ENCODE data around the gene PMEL.
A peak's percentile ranks its signal among the peaks of the same experiment; 100 is the strongest.
"Not testable (repeated sequence)": the region's sequence is repeated elsewhere in the genome, so short reads cannot be mapped to it uniquely, and the experiment has no call there.

The PMEL gene

DNA sequence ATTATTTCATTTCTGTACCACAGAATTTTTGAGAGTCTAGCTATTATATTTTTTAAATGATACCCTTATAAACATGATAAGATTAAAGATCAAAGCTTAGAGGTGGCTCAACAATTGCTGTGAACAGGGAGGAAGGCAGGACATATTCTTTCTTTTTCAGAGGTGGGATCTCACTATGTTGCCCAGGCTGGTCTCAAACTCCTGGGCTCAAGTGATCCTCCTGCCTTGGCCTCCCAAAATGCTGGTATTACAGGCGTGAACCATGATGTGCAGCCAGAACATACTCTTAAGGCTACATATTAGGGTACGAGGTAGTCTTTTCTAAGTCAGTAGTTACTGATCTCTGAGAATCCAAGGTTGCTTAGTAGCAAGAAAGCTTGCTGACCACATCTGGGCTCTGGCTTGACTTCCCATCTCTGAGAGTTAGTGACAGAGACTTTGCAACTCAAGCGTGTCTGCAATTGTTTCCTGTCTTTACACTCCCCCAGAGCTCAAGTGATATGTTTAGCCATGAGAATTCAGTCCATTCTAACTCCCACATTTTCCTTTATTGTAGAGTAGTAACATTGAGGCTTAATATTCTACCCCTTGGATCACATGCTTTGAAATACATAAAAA, 16.6 kb upstream of the PMEL start:
- peak; percentile 59 for DNase-seq

DNA sequence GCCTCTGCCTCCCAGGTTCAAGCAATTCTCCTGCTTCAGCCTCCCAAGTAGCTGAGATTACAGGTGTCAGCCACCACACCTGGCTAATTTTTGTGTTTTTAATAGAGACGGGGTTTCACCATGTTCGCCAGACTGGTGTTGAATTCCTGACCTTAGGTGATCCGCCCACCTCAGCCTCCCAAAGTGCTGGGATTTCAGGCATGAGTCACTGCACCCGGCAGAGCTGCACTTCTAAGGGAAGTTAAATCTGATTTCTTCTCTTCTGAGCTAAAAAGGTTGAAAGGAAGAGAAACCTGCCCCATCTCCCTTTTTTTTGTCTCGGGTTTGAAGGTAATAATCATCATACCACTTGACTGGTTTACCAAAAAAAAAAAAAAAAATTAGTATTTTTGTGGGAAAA, 16.0 kb upstream of the PMEL start:
- not testable (repeated sequence) for DNase-seq

DNA sequence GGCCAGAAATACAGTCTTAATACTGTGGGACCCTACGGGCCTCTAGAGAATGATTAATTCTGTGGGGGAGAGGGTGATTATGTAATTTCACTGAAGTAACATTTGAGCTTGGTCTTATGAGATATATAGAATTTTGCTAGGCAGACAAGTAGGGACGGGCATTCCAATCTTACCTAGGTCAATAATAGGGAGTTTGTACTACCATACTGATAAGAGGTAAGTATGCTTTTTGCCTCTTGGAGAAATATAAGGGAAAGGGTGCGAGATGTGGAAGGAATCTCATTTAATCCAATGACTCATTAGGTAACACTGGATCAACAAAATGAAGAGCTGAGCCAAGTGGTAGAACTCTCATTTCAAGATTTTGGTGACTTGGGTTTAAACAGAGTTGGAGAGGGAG, 13.2 kb upstream of the PMEL start:
- DNase-seq: no peak

DNA sequence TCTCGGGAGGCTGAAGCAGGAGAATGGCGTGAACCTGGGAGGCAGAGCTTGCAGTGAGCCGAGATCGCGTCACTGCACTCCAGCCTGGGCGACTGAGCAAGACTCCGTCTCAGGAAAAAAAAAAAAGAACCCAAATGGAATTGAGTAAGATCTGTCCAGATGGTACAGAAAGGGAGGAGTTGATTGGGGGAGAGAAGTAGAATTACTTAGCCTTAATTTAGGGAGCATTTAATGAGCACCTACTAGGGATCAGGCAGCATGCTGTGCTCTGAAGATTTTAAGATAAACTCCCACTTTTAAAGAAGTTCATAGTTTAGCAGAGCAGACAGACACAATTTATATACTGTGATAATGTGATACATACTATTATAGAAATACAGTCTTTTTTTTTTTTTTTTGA, 12.6 kb upstream of the PMEL start:
- DNase-seq: no peak

DNA sequence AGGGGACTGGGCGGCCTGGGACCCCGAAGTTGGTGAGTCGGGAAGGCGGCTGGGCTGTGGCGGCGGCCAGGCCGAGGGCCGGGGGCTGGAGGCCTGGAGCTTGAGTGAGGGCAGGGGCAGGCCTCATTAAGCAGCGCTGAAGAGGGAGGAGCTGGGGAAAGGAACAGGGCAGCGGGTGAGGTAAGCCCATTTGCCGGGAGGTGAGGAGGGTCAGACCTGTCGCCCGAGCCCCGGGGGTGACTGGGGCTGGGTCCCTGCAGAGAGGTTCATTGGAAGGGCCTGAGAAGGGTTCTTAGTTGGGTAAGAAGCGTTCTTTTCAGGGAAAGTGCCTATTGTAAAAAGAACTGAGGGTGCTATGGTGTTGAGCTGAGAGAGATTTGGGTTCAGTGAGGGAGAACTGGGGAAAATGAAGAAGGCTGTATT, 8.5 kb upstream of the PMEL start:
- DNase-seq: peak; percentile 71

DNA sequence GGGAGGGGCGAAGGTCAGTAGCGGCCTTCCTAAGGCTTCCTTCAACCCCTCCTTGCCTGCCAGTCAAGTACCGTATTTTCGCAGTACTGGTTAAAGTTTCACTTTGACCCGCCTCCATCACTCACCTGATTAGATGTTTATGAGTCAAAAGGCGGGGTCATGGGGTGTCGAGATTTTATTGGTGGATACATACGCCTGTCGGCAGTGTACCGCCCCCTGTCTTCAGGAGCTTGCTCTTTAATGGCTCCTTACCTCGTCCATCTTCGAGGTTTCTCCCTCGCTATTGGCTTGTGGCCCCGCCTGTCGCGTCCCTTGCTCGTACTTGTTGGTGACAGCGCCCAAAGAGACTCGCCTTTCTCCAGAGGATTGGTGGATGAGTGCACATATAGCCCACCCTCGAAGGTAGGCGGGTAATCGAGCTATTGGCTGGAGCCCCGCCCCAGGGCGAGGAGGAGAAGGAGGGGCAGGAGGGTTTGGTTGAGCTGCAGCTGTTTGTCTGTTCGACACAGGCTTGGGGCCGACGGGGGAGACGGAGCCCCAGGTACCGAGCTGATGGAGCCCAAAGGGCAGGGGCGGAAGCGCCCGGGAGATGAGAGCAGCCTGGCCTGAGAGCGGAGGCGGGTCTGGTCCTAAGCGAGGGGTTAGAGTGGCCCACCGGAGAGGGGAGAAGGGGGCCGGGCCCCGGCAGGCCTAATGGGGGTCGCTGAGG, 7.9 kb upstream of the PMEL start, which contains the start of gene RAB5B:
TSS of gene RAB5B (plus strand) at position 480 of the 709 bp plus-strand sequence. CDS start 12,883 bp downstream, outside the sequence.
- peak; percentile 100 for DNase-seq

DNA sequence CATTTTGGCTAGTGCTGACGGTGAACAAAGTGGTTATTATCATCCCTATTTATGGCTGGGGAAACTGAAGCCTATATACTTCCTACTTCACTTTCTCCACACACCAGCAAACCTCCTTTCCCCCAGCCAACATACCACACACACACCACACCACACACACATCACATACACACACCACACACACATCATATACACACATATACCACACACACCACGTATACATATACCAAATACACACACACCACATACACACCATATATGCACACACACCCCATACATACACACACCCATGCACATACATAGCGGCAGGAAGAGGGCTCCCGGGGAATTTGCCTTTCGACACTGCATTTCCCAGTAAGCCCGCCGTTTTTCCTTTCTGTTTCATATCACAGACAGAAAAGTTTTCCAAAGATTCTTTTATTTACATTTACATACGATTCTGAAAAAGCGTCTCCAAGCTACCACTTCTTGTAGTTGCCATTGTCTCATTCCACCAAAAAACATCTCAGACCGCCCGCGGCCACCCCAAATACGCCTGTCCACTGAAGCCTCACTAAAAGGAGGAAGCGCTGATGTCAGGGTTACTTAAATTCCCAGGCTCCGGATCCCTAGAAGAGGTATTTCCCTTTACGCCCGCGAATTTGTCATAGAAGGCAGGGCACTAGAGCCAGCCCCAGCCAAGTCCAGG, 7.2 kb upstream of the PMEL start:
- peak; percentile 52 for DNase-seq

DNA sequence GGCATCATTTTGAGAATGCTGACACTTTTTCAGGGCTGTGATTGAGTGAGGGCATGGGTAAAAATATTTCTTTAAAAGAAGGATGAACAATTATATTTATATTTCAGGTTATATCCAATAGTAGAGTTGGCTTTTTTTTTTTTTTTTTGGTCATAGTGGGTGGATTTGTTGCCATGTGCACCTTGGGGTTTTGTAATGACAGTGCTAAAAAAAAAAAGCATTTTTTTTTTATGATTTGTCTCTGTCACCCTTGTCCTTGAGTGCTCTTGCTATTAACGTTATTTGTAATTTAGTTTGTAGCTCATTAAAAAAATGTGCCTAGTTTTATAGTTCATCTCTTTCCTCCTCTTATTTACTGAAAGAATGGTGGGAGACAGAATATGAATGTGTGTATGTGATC, 6.6 kb upstream of the PMEL start:
- DNase-seq: peak; percentile 19

DNA sequence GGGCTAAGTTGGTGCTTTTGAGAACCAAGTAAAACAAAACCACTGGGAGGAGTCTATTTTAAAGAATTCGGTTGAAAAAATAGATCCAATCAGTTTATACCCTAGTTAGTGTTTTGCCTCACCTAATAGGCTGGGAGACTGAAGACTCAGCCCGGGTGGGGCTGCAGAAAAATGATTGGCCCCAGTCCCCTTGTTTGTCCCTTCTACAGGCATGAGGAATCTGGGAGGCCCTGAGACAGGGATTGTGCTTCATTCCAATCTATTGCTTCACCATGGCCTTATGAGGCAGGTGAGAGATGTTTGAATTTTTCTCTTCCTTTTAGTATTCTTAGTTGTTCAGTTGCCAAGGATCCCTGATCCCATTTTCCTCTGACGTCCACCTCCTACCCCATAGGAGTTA, 6.2 kb upstream of the PMEL start:
- DNase-seq: peak; percentile 57

DNA sequence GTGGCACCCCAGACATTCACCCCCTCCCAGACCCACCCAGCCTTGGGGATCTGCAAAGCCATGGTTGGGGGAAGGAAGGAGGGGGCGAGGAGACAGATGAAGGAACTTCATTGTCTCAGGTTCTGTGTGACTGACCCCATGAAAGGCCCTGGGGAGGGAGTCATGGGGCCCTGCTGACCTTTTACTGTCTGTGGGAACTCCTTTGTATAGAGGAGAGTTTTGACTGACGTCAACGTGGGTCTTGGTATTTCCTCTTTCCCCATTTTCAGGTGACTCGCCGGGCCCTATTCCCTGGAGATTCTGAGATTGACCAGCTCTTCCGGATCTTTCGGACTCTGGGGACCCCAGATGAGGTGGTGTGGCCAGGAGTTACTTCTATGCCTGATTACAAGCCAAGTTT, 4.9 kb upstream of the PMEL start:
- DNase-seq: no peak

DNA sequence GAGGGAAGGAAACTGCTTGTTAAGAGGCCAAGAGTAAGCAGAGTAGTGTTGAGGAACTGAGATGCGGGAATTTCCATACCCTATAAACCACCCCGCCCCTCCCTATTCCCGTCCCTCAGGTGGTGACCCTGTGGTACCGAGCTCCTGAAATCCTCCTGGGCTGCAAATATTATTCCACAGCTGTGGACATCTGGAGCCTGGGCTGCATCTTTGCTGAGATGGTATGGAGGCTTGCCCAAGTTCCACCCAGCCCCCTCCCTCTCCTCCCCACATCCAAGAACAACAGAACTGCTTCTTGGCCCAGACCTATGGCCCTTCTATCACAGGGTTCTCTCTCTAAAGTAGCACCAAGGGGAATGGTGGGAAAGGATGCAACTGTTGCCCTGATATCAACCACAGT, 3.5 kb upstream of the PMEL start:
- no peak for DNase-seq

DNA sequence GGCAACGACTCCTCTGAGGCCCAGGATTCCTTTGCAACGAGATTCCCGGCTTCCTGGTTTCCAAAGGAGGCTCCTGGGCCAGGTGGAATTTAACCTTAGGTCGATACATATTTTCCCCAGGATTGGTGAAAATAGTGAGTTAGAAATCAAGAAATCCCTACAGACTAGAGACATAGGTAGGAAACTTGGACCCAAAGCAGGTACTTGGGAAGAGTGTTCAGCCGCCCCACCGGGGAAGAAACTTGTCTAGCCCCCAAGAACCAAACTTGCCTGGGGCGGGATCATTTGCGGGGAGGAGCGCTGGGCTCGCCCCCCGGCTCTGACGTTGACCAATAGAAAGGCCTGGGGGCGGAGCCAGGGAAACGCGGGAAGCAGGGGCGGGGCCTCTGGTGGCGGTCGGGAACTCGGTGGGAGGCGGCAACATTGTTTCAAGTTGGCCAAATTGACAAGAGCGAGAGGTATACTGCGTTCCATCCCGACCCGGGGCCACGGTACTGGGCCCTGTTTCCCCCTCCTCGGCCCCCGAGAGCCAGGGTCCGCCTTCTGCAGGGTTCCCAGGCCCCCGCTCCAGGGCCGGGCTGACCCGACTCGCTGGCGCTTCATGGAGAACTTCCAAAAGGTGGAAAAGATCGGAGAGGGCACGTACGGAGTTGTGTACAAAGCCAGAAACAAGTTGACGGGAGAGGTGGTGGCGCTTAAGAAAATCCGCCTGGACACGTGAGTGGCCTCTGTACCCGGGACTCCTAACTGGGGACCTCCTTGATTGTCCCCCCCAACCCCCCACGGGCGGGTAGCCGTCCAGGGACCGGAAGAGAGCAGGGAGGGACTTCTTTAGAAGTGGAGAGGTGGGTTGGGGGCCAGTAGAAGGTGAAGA, 803 bp upstream of the PMEL start, which contains the start of gene CDK2:
TSS of gene CDK2 (plus strand) at position 423 of the 874 bp plus-strand sequence. CDS start at position 602, 179 bp downstream.
- peak; percentile 97 for DNase-seq

DNA sequence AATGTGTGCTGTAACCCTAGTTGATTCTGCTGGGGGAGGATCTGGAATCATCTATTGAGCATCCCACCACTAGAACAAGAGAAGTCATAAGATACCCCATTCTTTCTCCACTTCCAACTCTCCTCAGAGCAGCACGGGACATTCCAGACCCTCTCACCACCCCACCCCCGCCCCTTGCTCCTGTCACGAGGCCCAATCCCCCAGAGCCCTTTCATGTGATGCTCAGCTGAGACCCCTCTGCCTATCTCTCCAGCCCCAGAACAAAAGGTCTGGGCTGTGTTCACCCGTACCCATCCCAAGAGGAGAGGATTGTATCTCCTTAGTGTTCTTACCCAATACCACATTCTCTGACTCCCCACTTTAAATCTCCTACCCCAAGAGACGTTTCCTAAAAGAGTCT, 602 bp downstream of the PMEL start:
- DNase-seq: no peak

DNA sequence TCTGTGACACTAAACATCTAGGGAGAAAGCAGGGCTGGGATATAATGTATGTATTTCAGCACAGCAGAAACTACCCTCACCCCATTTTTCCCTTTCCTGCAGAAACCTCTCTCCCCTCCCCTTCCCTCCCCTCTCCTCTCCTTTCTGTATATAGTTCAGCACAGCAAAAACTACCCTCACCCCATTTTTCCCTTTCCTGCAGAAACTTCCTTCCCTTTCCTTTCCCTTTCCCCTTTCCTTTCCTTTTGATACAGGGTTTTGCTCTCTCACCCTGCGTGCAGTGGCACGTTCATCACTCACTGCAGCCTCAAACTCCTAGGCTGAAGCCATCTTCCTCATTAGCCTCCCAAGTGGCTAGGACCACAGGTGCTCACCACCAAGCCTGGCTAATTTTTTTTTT, 2.1 kb downstream of the PMEL start:
- no peak for DNase-seq

DNA sequence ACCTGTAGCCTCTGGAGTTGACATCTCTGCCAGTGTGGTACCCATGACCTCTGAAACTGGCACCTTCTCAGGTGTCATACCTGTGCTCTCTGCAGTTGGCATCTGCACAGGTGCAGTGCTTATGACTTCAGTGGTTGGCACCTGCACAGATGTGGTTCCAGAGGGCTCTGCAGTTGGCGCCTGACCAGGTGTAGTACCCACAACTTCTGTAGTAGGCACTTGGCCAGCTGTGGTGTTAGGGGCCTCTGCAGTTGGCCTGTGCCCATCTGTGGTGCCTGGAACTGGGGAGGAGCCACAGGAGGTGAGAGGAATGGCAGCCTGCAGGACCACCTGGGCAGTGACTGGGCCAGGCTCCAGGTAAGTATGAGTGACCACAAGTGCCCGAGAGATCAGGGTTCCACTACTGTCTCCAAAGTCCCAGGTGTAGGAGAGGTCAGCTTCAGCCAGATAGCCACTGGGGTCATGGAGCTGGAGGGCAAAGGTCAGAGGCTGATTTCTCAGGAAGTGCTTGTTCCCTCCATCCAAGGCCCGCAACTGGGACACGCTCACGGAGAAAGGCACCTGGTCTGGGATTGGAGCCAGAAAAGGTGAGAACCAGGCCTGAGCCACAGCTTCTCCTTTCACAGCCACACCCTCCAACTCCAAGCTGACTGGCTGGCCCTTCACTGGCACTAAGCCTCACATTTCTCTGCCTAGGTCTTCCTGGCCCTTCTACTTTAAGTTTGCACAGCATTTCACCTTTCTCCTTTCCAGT, 8.6 kb downstream of the PMEL start:
- DNase-seq: no peak

DNA sequence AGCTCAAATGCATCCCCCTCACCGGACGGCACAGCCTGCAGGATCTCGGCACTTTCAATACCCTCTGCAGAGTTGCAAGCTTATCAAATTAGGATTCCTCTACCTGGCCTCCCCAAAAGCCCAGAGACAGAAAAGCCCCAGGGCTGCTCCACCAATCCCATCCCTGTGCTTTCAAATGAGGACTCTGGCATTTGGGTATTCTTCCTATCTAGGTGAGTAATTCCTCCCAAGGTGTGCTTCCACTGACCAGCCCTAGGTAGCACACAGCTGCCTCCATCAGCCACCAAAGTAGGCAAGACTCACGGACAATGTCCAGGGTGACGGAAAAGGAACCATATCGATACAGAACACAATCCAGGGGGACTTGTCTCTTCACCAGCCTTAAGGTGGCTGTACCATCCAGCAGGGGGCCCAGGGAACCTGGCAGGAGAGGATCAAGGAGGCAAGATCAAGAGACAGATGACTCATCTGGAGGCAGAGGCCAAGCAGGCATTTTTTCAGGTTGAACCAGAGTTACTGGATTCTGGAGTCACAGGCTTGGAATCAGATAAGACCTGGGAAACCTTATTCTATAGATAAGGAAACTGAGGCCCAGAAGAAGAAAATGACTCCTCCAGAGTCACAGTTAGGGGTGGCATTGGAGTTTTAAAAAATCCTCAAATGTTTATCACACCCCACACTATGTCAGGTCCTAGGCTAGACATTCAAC, 9.9 kb downstream of the PMEL start:
- peak; percentile 74 for DNase-seq

DNA sequence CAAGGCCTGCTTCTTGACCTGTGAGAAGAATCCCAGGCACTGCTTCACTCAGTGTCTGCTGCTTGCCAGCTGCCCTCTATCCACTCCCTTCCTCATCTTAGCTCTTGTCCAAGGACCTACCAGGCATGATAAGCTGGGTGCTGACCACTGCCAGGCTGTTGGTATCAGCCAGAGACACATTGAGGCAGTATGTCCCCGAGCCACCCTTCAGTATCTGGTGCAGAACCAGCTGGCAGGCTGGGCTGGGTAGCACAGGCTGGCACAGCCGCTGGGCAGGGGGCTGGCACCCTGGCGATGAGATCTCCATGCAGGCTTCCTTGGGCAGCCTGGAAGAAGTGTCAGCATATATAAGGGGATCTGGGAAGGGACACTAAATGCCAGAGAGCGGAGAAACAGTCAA, 10.5 kb downstream of the PMEL start:
- peak; percentile 42 for DNase-seq

DNA sequence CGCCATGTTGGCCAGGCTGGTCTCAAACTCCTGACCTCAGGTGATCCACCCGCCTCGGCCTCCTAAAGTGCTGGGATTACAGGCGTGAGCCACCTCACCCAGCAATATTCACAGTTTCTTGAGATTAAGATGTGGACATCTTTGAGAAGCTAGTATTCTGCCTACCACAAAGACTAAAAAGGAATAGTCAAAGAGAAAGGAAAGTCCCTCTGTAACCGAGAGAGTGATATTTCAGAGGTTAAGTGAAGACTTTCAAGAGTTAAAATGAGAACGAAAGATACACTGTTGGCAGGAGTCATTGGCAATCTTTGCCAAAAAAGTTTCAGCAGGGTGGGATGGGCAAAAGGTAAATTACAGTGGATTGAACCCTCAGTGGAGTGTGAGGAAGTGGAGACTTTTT, 19.3 kb downstream of the PMEL start:
- DNase-seq: no peak

DNA sequence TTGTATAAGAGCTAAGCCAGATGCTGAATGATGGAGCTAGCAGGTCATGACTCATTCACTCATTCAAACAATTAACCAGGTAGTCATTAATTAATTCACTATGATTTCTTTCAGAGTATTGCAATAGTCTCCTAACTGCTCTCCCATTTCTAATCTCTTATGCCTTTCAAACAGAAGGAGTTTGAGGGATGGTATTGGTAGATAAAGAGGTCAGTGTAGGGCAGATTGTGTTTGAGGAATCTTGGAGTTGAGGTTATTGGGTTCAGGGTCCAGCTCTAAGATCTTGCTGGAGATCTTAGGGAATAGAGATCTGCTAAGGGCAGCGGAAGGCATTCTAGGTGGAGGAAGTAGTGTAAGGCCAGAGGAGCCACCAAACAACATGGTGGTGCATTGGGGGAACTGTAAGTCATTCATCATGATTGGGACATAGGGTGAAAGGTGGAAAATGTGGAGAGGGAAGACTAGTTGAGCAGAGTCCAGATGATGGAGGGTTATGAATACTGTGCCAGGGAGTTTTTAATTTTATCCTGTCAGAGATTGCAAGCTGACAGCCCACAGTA, 23.2 kb downstream of the PMEL start:
- no peak for DNase-seq

DNA sequence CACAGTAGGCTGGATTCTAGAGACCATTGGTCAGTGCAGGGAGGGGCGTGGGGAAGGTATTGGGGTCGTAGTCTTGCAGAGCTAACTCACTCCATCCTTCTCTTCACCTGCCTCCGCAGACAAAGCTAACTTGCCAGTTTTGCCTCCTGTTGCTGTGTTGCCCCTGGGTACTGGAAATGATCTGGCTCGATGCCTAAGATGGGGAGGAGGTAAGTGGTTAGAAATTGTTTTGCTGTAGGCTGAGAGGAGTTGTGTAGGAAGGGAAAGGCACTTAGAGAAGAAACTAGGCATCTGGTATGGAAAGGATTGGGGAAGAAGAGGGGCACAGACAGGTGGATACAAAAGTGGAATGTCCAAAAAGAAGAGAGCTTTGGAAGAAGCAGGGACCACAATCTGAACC, 23.8 kb downstream of the PMEL start:
- no peak for DNase-seq

DNA sequence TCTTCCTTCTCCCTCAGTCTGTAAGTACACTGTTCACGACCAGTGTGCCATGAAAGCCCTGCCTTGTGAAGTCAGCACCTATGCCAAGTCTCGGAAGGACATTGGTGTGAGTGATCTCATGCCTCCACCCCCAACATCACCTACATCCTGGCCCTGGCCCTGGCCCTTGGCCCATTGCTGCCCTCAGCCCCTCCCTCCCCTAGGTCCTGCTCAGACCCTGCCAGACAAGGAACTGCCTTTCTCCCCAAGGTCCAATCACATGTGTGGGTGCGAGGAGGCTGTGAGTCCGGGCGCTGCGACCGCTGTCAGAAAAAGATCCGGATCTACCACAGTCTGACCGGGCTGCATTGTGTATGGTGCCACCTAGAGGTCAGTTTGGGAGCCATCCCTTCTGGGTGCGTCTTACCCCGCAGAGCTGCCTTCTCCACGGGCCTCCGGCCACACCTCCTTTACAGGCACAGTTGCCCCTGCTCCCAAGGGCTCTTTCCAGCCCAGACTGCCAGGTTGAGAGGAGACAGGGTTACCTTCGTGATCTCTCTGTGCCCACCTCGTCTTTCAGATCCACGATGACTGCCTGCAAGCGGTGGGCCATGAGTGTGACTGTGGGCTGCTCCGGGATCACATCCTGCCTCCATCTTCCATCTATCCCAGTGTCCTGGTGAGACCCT, 25.6 kb downstream of the PMEL start:
- peak; percentile 94 for DNase-seq

All from hematopoietic multipotent progenitor cell treated with erythropoietin and hydrocortisone succinate and interleukin-3 and kit ligand, for 4 days (in vitro differentiated cells).